HG03159 (cell line): ENCODE measurements around the gene C4orf46.
A peak's percentile ranks its signal among the peaks of the same experiment; 100 is the strongest.

Experiments used
- ATAC-seq: cut with Tn5 transposase; IDR thresholded peaks from one replicate; pipeline ENCODE4 v1.9.1; 2021; ENCODE audit warnings: mild to moderate bottlenecking, moderate library complexity; ENCODE audit not compliant: unreplicated experiment

The C4orf46 gene

DNA sequence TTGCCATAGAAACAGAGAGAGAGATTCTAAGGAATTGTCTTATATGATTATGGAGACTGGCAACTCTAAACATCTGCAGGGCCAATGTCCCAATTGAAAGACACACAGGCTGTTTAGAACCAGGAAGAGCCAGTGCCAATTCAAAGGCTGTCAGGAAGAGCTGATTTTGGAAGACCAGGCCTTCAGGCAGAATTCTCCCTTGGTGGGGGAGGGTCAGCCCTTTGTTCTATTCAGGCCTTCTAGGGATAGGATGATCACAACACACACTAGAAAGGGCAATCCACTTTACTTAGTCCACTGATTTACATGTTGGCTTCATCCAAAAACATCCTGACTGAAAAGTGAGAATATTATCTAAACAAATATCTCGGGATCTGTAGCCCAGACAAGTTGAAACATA lies 15.2 kb downstream of the C4orf46 start:
- no peak for ATAC-seq

DNA sequence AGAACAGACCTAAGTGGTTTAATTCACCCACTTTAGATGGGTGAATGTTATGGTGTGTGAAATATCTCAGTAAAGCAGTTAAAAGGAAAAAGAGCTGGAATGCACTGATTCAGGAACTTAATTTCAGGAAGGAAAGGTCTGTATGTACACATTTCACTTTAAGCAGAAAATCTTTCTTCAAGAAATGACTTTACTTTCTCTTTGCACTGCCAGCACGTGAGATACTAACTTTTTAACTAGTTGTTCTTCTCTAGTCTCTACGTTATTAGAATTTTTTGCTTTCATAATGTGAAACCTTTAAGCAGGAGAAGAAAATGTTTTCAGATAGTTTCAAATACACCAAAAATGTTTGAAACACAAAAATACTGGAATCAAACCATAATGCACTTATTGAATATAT lies 18.8 kb downstream of the C4orf46 start:
- ATAC-seq = no peak

GRCh38 chr4:158649111-158649680 lies 22.5 kb downstream of the C4orf46 start:
- ATAC-seq = no peak

- no peak for ATAC-seq
These were observed 26.9 kb downstream of the C4orf46 start for GRCh38 chr4:158644760-158645159.

DNA sequence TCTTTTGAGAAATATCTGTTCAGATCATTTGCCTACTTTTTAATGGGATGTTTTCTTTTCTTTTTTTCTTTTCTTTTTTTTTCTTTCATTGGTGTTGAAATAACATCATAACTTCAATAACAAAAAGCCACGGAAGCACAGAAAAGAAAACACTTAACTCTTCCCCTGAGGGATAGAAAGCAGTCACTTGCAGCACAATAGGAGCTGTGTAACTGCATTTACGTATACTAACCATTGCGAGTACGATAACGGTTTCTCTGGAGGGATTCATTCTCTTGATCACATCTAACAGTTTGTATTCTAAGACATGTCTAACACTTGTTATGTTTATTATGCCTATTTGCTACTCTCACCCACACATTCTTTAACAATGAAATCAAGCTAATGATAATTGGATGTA lies 27.3 kb downstream of the C4orf46 start:
- no peak for ATAC-seq

DNA sequence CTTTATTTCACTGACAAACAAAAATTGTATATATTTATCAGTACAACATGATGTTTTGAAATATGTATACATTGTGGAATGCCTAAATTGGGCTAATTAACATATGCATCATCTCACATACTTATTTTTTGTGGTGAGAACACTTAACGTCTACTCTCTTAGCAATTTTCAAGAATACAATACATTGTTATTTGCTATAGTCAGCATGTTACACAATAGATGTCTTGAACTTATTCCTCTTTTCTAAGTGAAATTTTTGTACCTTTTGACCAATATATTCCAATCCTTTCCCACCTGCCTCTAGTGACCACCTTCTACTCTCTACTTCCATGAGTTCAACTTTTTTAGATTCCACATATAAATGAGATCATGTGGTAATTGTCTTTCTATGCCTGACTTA lies 35.1 kb downstream of the C4orf46 start:
- ATAC-seq = no peak

GRCh38 chr4:158630893-158631292 lies 40.8 kb downstream of the C4orf46 start:
- ATAC-seq = no peak

DNA sequence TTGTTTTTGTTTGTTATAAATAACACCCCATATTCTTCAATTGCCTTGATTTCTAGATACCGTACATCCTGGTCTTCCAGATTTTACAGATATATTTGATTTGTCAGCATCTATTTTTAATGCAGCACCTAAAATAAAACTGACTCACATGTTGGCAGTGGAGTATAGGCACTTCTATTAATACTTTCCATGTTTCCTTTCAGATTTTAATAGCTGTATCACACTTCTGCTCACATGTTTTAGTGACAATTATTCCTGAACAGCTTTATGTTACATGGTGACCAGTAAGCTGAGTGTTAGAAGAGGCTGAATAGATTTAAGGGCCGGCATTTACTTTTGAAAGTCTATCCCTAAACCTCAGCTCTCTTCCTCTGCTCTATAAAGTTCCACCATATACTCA lies 46.1 kb downstream of the C4orf46 start:
- no peak for ATAC-seq

DNA sequence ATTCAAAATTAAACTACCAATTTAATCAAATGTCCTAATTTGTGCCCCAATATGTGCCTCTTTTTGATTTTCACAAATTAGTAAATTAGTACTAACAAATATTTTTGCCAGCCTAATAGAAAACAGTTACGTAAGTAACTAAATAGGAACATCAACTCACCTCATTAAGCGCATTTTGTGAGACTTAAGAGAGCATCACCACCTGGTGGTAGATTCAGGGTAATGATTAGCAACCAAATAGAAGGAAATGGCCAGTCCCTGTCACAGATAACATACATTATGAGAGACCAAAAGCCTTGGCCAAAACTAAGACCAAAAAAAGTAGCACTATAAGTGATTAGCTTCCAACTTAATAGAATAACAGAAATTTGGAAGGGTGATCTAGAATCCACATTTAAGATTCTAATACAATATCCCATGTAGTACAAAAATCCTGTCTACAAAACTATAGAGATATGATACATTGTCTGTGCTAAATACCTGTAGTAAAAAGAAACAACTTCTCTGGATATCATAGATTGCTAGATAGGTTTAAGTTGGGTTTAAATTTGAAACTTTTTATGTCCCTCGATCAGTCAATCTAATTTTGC lies 46.7 kb downstream of the C4orf46 start:
- peak; percentile 88 for ATAC-seq

DNA sequence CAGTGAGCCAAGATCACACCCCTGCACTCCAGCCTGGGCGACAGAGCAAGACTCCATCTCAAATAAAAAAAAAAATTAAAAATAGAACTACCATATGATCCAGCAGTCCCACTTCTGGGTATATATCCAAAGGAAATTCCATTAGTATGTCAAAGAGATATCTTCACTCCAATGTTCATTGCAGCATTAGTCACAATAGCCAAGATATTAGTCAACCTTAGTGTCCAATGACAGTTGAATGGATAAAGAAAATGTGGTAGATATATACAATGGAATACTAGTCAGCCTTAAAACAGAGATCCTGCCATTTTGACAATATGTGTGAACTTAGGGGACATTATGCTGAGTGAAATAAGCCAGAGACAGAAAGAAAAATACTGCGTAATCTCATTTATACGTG lies 49.4 kb downstream of the C4orf46 start:
- no peak for ATAC-seq

GRCh38 chr4:158621729-158622128 lies 50.0 kb downstream of the C4orf46 start:
- ATAC-seq = peak; percentile 46

DNA sequence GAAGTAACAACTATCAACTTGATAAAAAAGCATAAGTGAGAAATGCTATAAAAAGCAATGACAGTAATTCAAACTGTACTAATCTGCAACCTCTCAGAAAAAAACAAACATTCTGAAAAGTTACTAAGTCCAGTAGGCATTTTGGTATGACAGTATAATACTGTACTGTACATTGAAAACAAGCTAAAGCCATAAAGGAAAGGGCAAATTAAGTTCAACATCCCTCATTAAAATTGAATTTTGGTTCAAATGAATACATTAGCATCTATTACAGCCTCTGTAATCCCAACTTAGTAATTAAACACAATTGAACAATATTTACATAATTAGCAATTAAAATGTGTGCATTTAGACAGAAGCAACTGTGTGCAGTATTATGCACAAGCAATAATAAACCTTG lies 53.7 kb downstream of the C4orf46 start:
- ATAC-seq = no peak
